Liver (tissue), 9 donors: Measurements from ENCODE around the gene PLPPR2. TPM values are rescaled to one million over a fixed set of nuclear protein-coding genes. Genes with fewer than 3 reads are reported as not detected.
A peak's percentile ranks its signal among the peaks of the same experiment; 100 is the strongest.

Experiments used
- DNase-seq: peaks from one replicate; pipeline ENCODE4 v3.0.0-alpha.2; 2017; ENCODE audit warnings: low spot score
- H3K27ac ChIP-seq, 2 donors: one replicate each; pipeline ENCODE4 v1.7.0; 2013; ENCODE audit warnings: inconsistent platforms in 2 of 2, low read length in 2 of 2, control low read depth in 1 of 2, low read depth in 1 of 2, mild to moderate bottlenecking in 1 of 2
- H3K27me3 ChIP-seq, 4 donors: one replicate each; pipeline versions ENCODE4 v1.6.1 to v1.7.0; 2013; ENCODE audit warnings: low read length in 3 of 4, inconsistent platforms in 1 of 4, mild to moderate bottlenecking in 1 of 4, moderate library complexity in 1 of 4; ENCODE audit not compliant: control insufficient read depth in 4 of 4, insufficient read depth in 4 of 4
- H3K36me3 ChIP-seq, 4 donors: one replicate each; pipeline versions ENCODE4 v1.6.1 to v1.7.0; 2013; ENCODE audit warnings: low read length in 3 of 4, mild to moderate bottlenecking in 3 of 4, low read depth in 1 of 4, moderate library complexity in 1 of 4; ENCODE audit not compliant: control insufficient read depth in 4 of 4, insufficient read depth in 3 of 4
- H3K4me1 ChIP-seq, 4 donors: one replicate each; pipeline versions ENCODE4 v1.6.1 to v1.7.0; 2013; ENCODE audit warnings: low read length in 3 of 4, mild to moderate bottlenecking in 3 of 4, moderate library complexity in 1 of 4; ENCODE audit not compliant: control insufficient read depth in 4 of 4, insufficient read depth in 4 of 4
- H3K4me3 ChIP-seq, 3 donors: one replicate each; pipeline versions ENCODE4 v1.6.1 to v1.7.0; 2013; ENCODE audit warnings: low read length in 3 of 3, control low read depth in 1 of 3, low read depth in 1 of 3, mild to moderate bottlenecking in 1 of 3
- H3K9ac ChIP-seq, 2 donors: one replicate each; pipeline ENCODE4 v1.7.0; 2013; ENCODE audit warnings: low read length in 2 of 2, mild to moderate bottlenecking in 2 of 2, moderate library complexity in 2 of 2, control low read depth in 1 of 2, low read depth in 1 of 2
- H3K9me3 ChIP-seq, 4 donors: one replicate each; pipeline versions ENCODE4 v1.6.1 to v1.7.0; 2013; ENCODE audit warnings: low read length in 3 of 4; ENCODE audit not compliant: control insufficient read depth in 4 of 4
- EGR1 ChIP-seq, 2 donors: IDR thresholded peaks; 2 replicates each; pipeline ENCODE4 v1.6.1; 2016 to 2018; ENCODE audit warnings: antibody characterized with exemption in 2 of 2, low read depth in 2 of 2
- FOXA1 ChIP-seq: IDR thresholded peaks from 2 replicates; pipeline ENCODE4 v1.6.1; 2016; ENCODE audit warnings: antibody characterized with exemption
- FOXA2 ChIP-seq: IDR thresholded peaks from 2 replicates; pipeline ENCODE4 v1.6.1; 2016; ENCODE audit warnings: antibody characterized with exemption
- GABPA ChIP-seq, 2 donors: IDR thresholded peaks in 1 of 2; conservative IDR thresholded peaks in 1 of 2; 2 replicates each; pipeline ENCODE4 v1.6.1; 2016; ENCODE audit warnings: antibody characterized with exemption in 2 of 2, mild to moderate bottlenecking in 1 of 2, moderate library complexity in 1 of 2
- HNF4A ChIP-seq, 2 donors: conservative IDR thresholded peaks; 2 replicates each; pipeline ENCODE4 v1.6.1; 2016; ENCODE audit warnings: antibody characterized with exemption in 2 of 2, mild to moderate bottlenecking in 2 of 2
- HNF4G ChIP-seq: IDR thresholded peaks from 2 replicates; pipeline ENCODE4 v1.6.1; 2016; ENCODE audit warnings: antibody characterized with exemption
- NR2F2 ChIP-seq: IDR thresholded peaks from 2 replicates; pipeline ENCODE4 v1.6.1; 2016; ENCODE audit warnings: antibody characterized with exemption
- RAD21 ChIP-seq, 2 donors: IDR thresholded peaks; 2 replicates each; pipeline ENCODE4 v1.6.1; 2016; ENCODE audit warnings: antibody characterized with exemption in 2 of 2, mild to moderate bottlenecking in 2 of 2
- RXRA ChIP-seq, 2 donors: IDR thresholded peaks; 2 replicates each; pipeline ENCODE4 v1.6.1; 2017 to 2018; ENCODE audit warnings: antibody characterized with exemption in 2 of 2, mild to moderate bottlenecking in 1 of 2
- SP1 ChIP-seq: IDR thresholded peaks from 2 replicates; pipeline ENCODE4 v1.6.1; 2018; ENCODE audit warnings: antibody characterized with exemption, mild to moderate bottlenecking
- TAF1 ChIP-seq: conservative IDR thresholded peaks from 2 replicates; pipeline ENCODE4 v1.6.1; 2016; ENCODE audit warnings: antibody characterized with exemption, mild to moderate bottlenecking
- YY1 ChIP-seq: IDR thresholded peaks from 2 replicates; pipeline ENCODE4 v1.6.1; 2016; ENCODE audit warnings: antibody characterized with exemption, mild to moderate bottlenecking
- WGBS: extraction: QIAGEN DNeasy Blood & Tissue Kit; methylation state at CpG from one replicate; pipeline ENCODE4 v1.1.7; 2013; 5-methylcytosine and 5-hydroxymethylcytosine counted together
- polyA plus RNA-seq, 2 donors: library from polyadenylated mRNA; stranded (reverse) in 1 of 2; unstranded in 1 of 2; fragments of 200-250 nt in 1 of 2; fragments of >200 nt in 1 of 2; fragmentation: Nextera tagmentation in 1 of 2; extraction: Ambion mirVana in 1 of 2; gene quantifications; one replicate each; pipeline versions ENCODE4 v1.2.1 to v1.2.3, GENCODE V29; 2013 to 2015
- total RNA-seq, 2 donors: library from RNA; depleted of rRNA; stranded (reverse); fragments of >200 nt; gene quantifications; one replicate each; pipeline ENCODE4 v1.2.3, GENCODE V29; 2014
- TF ChIP-seq, protein P1 (sequence below): IDR thresholded peaks from 2 replicates; pipeline ENCODE4 v1.6.1; 2016; ENCODE audit warnings: antibody characterized with exemption
- TF ChIP-seq, protein P2 (sequence below): fragments of 150-350 bp; IDR thresholded peaks from 2 replicates; pipeline ENCODE4 v1.5.1; 2017; ENCODE audit warnings: improper control_type of control experiment, low read depth, low read length; ENCODE audit not compliant: missing input control
- TF ChIP-seq, protein P3 (sequence below): IDR thresholded peaks from 2 replicates; pipeline ENCODE4 v1.6.1; 2016; ENCODE audit warnings: antibody characterized with exemption
- TF ChIP-seq, protein P4 (sequence below): IDR thresholded peaks from 2 replicates; pipeline ENCODE4 v1.6.1; 2016; ENCODE audit warnings: antibody characterized with exemption, mild to moderate bottlenecking
- TF ChIP-seq, protein P5 (sequence below): IDR thresholded peaks from 2 replicates; pipeline ENCODE4 v1.6.1; 2016; ENCODE audit warnings: antibody characterized with exemption
- donor health status: healthy.
- donor health status: healthy.
- donor health status: healthy.
- donor health status: healthy.
- donor health status: healthy.

The PLPPR2 gene
- total and polyA plus RNA-seq, 4 donors: 1.3 to 12.6 (median 7.3) TPM

DNA sequence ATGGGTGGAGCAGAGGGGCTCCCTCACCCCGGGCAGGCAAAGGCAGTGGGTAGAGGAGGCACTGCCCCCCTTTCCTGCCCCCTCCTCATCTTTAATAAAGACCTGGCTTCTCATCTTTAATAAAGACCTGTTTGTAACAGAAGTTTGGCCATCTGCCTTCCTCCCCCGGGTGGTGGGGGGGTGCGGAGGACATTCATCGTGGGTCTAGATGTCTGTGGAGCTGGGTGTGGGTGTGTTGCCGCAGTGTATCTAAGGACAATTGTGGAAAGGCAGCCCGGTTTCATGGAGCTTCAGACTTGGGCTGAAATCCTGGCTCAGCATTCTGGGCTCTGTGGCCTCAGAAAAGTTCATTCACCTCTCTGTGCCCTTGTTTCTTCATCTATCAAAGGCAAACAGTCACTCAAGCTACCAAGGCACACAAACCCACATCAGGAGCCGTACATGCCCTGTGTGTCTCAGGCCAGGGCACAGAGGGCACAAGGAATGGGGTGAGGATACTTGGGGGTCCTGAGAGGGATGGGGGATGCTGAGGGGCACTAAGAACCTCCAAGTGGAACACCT lies 10.4 kb downstream of the PLPPR2 start:
- Histone ChIP-seq H3K9me3 (no peaks in the 10 kb centered on the region), H3K27ac (no peak overlapping the region), H3K36me3 (peaks cover 3 to 26% (median 9%) of the 10 kb centered on the region in 4 donors), H3K27me3 (no peaks in the 10 kb centered on the region), H3K4me3 (no peak overlapping the region), H3K4me1 (peaks cover 3 to 16% (median 9%) of the 10 kb centered on the region in 4 donors), H3K9ac (no peak overlapping the region)
- no peak for DNase-seq
- TF ChIP-seq, protein P1, sequence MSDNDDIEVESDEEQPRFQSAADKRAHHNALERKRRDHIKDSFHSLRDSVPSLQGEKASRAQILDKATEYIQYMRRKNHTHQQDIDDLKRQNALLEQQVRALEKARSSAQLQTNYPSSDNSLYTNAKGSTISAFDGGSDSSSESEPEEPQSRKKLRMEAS: no peak
- TF ChIP-seq SP1 (peak; percentile 30), RXRA (IDR thresholded peaks at IDR 0.05) (peak; percentile 62 to 90)
- 67% methylated on average over 7 of the region's 7 CpGs for WGBS

DNA sequence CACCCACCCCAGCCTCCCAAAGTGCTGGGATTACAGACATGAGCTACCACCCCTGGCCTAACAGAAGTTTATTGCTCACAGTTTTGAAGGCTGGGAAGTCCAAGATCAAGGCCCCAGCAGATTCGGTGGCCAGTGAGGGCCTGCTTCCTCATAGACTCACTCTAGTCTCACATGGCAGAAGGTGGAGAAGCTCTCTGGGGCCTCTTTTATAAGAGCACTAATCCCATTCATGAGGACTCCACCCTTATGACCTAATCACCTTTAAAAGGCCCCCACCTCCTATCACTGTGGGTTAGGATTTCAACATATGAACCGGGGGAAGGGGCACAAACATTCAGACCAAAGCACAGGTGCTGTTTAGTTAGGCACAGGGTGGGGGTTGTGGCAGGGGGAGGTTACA lies 12.3 kb downstream of the PLPPR2 start:
- H3K9ac ChIP-seq: no peak overlapping the region
- no peak for DNase-seq
- H3K4me1 ChIP-seq: peaks cover 3 to 6% (median 5%) of the 10 kb centered on the region in 4 donors
- H3K4me3 ChIP-seq: no peak overlapping the region
- no peaks in the 10 kb centered on the region for H3K27me3 ChIP-seq
- H3K9me3 ChIP-seq: no peaks in the 10 kb centered on the region
- H3K36me3 ChIP-seq: peaks cover 3 to 30% (median 9%) of the 10 kb centered on the region in 4 donors
- no peak overlapping the region for H3K27ac ChIP-seq
- whole genome bisulfite sequencing: 75% methylated on average over 2 of the region's 2 CpGs
- TF ChIP-seq NR2F2 (no peak), RAD21 (IDR thresholded peaks at IDR 0.05) (no peak), TAF1 (no peak), EGR1 (IDR thresholded peaks at IDR 0.05; ENCODE audit: low read depth in 2 of 2) (no peak), RXRA (IDR thresholded peaks at IDR 0.05) (no peak), YY1 (no peak), FOXA2 (no peak), GABPA (IDR thresholded peaks at IDR 0.05 in 1 of 2, conservative IDR thresholded peaks at IDR 0.05 in 1 of 2) (no peak), FOXA1 (no peak), HNF4A (conservative IDR thresholded peaks at IDR 0.05) (no peak), HNF4G (no peak)
- TF ChIP-seq, protein P1: no peak
- TF ChIP-seq, protein P2, sequence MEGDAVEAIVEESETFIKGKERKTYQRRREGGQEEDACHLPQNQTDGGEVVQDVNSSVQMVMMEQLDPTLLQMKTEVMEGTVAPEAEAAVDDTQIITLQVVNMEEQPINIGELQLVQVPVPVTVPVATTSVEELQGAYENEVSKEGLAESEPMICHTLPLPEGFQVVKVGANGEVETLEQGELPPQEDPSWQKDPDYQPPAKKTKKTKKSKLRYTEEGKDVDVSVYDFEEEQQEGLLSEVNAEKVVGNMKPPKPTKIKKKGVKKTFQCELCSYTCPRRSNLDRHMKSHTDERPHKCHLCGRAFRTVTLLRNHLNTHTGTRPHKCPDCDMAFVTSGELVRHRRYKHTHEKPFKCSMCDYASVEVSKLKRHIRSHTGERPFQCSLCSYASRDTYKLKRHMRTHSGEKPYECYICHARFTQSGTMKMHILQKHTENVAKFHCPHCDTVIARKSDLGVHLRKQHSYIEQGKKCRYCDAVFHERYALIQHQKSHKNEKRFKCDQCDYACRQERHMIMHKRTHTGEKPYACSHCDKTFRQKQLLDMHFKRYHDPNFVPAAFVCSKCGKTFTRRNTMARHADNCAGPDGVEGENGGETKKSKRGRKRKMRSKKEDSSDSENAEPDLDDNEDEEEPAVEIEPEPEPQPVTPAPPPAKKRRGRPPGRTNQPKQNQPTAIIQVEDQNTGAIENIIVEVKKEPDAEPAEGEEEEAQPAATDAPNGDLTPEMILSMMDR: no peak
- TF ChIP-seq, protein P3, sequence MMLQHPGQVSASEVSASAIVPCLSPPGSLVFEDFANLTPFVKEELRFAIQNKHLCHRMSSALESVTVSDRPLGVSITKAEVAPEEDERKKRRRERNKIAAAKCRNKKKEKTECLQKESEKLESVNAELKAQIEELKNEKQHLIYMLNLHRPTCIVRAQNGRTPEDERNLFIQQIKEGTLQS: no peak
- TF ChIP-seq, protein P4, sequence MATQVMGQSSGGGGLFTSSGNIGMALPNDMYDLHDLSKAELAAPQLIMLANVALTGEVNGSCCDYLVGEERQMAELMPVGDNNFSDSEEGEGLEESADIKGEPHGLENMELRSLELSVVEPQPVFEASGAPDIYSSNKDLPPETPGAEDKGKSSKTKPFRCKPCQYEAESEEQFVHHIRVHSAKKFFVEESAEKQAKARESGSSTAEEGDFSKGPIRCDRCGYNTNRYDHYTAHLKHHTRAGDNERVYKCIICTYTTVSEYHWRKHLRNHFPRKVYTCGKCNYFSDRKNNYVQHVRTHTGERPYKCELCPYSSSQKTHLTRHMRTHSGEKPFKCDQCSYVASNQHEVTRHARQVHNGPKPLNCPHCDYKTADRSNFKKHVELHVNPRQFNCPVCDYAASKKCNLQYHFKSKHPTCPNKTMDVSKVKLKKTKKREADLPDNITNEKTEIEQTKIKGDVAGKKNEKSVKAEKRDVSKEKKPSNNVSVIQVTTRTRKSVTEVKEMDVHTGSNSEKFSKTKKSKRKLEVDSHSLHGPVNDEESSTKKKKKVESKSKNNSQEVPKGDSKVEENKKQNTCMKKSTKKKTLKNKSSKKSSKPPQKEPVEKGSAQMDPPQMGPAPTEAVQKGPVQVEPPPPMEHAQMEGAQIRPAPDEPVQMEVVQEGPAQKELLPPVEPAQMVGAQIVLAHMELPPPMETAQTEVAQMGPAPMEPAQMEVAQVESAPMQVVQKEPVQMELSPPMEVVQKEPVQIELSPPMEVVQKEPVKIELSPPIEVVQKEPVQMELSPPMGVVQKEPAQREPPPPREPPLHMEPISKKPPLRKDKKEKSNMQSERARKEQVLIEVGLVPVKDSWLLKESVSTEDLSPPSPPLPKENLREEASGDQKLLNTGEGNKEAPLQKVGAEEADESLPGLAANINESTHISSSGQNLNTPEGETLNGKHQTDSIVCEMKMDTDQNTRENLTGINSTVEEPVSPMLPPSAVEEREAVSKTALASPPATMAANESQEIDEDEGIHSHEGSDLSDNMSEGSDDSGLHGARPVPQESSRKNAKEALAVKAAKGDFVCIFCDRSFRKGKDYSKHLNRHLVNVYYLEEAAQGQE: no peak
- TF ChIP-seq, protein P5, sequence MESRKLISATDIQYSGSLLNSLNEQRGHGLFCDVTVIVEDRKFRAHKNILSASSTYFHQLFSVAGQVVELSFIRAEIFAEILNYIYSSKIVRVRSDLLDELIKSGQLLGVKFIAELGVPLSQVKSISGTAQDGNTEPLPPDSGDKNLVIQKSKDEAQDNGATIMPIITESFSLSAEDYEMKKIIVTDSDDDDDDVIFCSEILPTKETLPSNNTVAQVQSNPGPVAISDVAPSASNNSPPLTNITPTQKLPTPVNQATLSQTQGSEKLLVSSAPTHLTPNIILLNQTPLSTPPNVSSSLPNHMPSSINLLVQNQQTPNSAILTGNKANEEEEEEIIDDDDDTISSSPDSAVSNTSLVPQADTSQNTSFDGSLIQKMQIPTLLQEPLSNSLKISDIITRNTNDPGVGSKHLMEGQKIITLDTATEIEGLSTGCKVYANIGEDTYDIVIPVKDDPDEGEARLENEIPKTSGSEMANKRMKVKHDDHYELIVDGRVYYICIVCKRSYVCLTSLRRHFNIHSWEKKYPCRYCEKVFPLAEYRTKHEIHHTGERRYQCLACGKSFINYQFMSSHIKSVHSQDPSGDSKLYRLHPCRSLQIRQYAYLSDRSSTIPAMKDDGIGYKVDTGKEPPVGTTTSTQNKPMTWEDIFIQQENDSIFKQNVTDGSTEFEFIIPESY: no peak
